Measurements from ENCODE around the gene CHST11. TPM values are rescaled to one million over a fixed set of nuclear protein-coding genes. Genes with fewer than 3 reads are reported as not detected.
A peak's percentile ranks its signal among the peaks of the same experiment; 100 is the strongest.

The CHST11 gene
- total and polyA plus RNA-seq, 10 of the 15 experiments (the other 5 are each of a cell fraction or from before 2014, with no cell fraction given), result 1.9 to 38.1 (median 17.2) TPM

DNA sequence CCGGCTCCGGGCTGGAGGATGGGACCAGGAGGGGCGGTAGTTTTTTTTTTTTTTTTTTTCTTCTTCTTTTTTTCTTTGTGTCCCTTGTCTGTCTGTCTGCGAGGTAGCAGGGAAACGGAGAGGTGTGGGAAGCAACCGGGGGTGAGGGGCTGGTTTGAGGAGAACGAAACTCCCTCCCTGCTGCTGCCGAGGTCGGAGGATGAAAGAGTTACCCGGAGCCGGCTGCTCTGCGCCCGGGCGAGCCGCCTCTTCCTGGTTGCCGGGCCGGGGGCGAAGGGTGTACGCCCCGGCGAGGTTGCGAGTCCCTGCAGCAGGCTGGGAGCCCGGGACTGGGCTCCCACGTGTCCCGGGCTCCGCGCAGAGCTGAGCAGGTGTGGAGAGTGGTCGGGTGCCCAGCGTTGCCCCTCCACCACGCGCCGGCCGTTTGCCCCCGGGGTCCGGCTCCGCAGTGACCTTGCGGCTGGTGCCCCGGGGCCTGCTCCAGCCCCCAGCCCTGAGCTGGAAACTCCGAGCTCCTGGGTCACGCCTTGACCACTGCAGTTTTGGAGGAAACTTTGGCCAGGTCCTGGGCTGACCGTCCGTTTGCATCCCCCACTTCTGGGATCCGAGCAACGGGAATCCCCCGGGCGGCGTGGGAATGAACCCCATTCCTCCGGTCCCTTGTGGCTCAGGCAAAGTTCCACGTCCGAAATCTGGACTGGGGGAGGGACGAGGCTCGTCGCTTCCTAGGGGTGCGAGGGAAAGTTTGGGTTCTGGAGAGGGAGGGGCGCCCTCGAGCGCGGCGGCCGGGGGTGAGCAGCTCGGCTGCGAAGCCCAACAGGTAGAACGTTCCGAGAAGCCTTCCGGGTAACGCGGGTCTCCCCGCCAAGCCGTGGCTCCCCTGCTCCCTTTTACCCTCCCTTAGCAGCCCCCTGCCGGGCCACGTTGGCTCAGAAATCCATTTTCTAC lies 1.3 kb downstream of the CHST11 start:
- DNase-seq (ENCODE audit: low read depth, low spot score) (no peak), ATAC-seq (peak; percentile 45), FAIRE-seq (no peak)
- ChIA-PET SMC1A (ENCODE audit: uncharacterized antibody, unreplicated experiment) (interaction anchor here (0.7 to 6.2 kb wide), 27 partner anchors 9 to 213 kb away, joined by 3 to 73 read pairs (median 10); no protein-coding TSS in a partner anchor), RAD21 (ENCODE audit: unreplicated experiment) (interaction anchor here (0.6 to 6.7 kb wide), 34 partner anchors 8 to 334 kb away, joined by 3 to 90 read pairs (median 4); no protein-coding TSS in a partner anchor), POLR2A (interaction anchor here (0.7 to 6.1 kb wide), 21 partner anchors 10 to 528 kb away, joined by 3 to 64 read pairs (median 4); partner anchors contain the start of gene HSP90B1), CTCF (interaction anchor here (0.6 to 3.5 kb wide), 32 partner anchors 9 to 512 kb away, joined by 3 to 28 read pairs (median 4); no protein-coding TSS in a partner anchor)
- intact Hi-C loops (cut with micrococcal nuclease; ENCODE audit: unreplicated experiment), result loop anchor here (1.0 to 5.0 kb wide), 5 partner anchors 75 to 594 kb away; no protein-coding TSS in a partner anchor
- H3K36me3 ChIP-seq (ENCODE audit: control insufficient read depth in 2 of 2, insufficient read depth in 2 of 2, low read length in 1 of 2), result no peaks in the 10 kb centered on the region; a peak in 1 of 4 replicates
- H3K9ac ChIP-seq (ENCODE audit: control insufficient read depth, insufficient read depth, low read length), result peak overlapping the region; percentile 96
- no peaks in the 10 kb centered on the region for H3K27me3 ChIP-seq (replicated peaks in 1 of 2; ENCODE audit: control insufficient read depth in 2 of 2, insufficient read depth in 2 of 2, low read length in 1 of 2)
- H3K9me3 ChIP-seq (replicated peaks; ENCODE audit: control insufficient read depth, insufficient read depth, low read length), result no peaks in the 10 kb centered on the region
- H4K20me1 ChIP-seq (ENCODE audit: control insufficient read depth, insufficient read depth), result no peaks in the 10 kb centered on the region
- H3K27ac ChIP-seq (ENCODE audit: control insufficient read depth, insufficient read depth), result peak overlapping the region; percentile 95
- peaks cover 59% of the 10 kb centered on the region for H3K79me2 ChIP-seq (ENCODE audit: control insufficient read depth, insufficient read depth, low read length)
- H2AFZ ChIP-seq (ENCODE audit: control insufficient read depth, low read depth, low read length), result peak overlapping the region; percentile 67
- BruUV-seq (replicated peaks), result TSS peak; percentile 51
- H3K4me3 ChIP-seq, result peak overlapping the region; percentile 100
- WGBS (ENCODE audit: insufficient coverage, insufficient replicate concordance, low lambda C conversion rate, missing lambda C conversion rate), result under 1% methylated on average over 57 of the region's 71 CpGs
- H3K4me2 ChIP-seq (ENCODE audit: control insufficient read depth, insufficient read depth), result peak overlapping the region; percentile 53
- in situ Hi-C loops (cut with MboI), result no loop called here
- H3K4me1 ChIP-seq (ENCODE audit: control insufficient read depth, insufficient read depth, low read length), result peaks cover 10% of the 10 kb centered on the region
- TF ChIP-seq, protein P1, sequence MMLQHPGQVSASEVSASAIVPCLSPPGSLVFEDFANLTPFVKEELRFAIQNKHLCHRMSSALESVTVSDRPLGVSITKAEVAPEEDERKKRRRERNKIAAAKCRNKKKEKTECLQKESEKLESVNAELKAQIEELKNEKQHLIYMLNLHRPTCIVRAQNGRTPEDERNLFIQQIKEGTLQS (IDR thresholded peaks at IDR 0.05; ENCODE audit: borderline replicate concordance, extremely low read depth, low read depth, low read length), result no peak
- TF ChIP-seq YBX1 (IDR thresholded peaks at IDR 0.05) (no peak), MEF2B (IDR thresholded peaks at IDR 0.05; ENCODE audit: partially characterized antibody, poor library complexity, severe bottlenecking) (peak; percentile 51), POU2F2 (IDR thresholded peaks at IDR 0.05; ENCODE audit: borderline replicate concordance, low read depth, low read length) (no peak; the same call in 2 of the 3 replicates), TBL1XR1 (IDR thresholded peaks at IDR 0.05; ENCODE audit: low read depth, low read length) (no peak), KAT2A (conservative IDR thresholded peaks at IDR 0.05; ENCODE audit: control insufficient read depth, low read depth, low read length) (no peak), GATAD2B (conservative IDR thresholded peaks at IDR 0.05; ENCODE audit: low read depth) (no peak; the same call in none of the 2 replicates), DPF2 (IDR thresholded peaks at IDR 0.05) (0 out of 2 replicates have a peak, but pooled peaks have one; percentile 39), POLR2AphosphoS5 (IDR thresholded peaks at IDR 0.05; ENCODE audit: low read length) (peak; percentile 37; the same call in 1 of the 2 replicates), ZNF274 (IDR thresholded peaks at IDR 0.05; ENCODE audit: insufficient read depth, insufficient read length) (no peak), WRNIP1 (IDR thresholded peaks at IDR 0.05; ENCODE audit: borderline replicate concordance, low read depth, low read length) (no peak), YY1 (IDR thresholded peaks at IDR 0.05; ENCODE audit: low read depth, low read length) (no peak; the same call in 1 of the 2 replicates)
- TF ChIP-seq, protein P2, sequence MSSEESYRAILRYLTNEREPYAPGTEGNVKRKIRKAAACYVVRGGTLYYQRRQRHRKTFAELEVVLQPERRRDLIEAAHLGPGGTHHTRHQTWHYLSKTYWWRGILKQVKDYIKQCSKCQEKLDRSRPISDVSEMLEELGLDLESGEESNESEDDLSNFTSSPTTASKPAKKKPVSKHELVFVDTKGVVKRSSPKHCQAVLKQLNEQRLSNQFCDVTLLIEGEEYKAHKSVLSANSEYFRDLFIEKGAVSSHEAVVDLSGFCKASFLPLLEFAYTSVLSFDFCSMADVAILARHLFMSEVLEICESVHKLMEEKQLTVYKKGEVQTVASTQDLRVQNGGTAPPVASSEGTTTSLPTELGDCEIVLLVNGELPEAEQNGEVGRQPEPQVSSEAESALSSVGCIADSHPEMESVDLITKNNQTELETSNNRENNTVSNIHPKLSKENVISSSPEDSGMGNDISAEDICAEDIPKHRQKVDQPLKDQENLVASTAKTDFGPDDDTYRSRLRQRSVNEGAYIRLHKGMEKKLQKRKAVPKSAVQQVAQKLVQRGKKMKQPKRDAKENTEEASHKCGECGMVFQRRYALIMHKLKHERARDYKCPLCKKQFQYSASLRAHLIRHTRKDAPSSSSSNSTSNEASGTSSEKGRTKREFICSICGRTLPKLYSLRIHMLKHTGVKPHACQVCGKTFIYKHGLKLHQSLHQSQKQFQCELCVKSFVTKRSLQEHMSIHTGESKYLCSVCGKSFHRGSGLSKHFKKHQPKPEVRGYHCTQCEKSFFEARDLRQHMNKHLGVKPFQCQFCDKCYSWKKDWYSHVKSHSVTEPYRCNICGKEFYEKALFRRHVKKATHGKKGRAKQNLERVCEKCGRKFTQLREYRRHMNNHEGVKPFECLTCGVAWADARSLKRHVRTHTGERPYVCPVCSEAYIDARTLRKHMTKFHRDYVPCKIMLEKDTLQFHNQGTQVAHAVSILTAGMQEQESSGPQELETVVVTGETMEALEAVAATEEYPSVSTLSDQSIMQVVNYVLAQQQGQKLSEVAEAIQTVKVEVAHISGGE (CRISPR knock-in tag; IDR thresholded peaks at IDR 0.05), result no peak
- TF ChIP-seq, protein P3, sequence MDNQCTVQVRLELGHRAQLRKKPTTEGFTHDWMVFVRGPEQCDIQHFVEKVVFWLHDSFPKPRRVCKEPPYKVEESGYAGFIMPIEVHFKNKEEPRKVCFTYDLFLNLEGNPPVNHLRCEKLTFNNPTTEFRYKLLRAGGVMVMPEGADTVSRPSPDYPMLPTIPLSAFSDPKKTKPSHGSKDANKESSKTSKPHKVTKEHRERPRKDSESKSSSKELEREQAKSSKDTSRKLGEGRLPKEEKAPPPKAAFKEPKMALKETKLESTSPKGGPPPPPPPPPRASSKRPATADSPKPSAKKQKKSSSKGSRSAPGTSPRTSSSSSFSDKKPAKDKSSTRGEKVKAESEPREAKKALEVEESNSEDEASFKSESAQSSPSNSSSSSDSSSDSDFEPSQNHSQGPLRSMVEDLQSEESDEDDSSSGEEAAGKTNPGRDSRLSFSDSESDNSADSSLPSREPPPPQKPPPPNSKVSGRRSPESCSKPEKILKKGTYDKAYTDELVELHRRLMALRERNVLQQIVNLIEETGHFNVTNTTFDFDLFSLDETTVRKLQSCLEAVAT (IDR thresholded peaks at IDR 0.05), result peak; percentile 72; the same call in 1 of the 2 replicates
- TF ChIP-seq, protein P4, sequence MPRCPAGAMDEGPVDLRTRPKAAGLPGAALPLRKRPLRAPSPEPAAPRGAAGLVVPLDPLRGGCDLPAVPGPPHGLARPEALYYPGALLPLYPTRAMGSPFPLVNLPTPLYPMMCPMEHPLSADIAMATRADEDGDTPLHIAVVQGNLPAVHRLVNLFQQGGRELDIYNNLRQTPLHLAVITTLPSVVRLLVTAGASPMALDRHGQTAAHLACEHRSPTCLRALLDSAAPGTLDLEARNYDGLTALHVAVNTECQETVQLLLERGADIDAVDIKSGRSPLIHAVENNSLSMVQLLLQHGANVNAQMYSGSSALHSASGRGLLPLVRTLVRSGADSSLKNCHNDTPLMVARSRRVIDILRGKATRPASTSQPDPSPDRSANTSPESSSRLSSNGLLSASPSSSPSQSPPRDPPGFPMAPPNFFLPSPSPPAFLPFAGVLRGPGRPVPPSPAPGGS (IDR thresholded peaks at IDR 0.05; ENCODE audit: borderline replicate concordance, insufficient read depth, low read depth, low read length, poor library complexity, severe bottlenecking), result no peak
